Stomach (tissue), 9 donors: ENCODE results near the gene MARS2. TPM values are rescaled to one million over a fixed set of nuclear protein-coding genes. Genes with fewer than 3 reads are reported as not detected.
A peak's percentile ranks its signal among the peaks of the same experiment; 100 is the strongest.
"Not testable (repeated sequence)": the region's sequence is repeated elsewhere in the genome, so short reads cannot be mapped to it uniquely, and the experiment has no call there.

ENCODE experiments used
- DNase-seq, 2 donors: peaks; one replicate each; pipeline versions ENCODE4 v3.0.0 to v3.0.0-alpha.2; 2013 to 2019
- H3K27ac ChIP-seq, 5 donors: fragments of 200-600 bp in 4 of 5; sonication (generic) in 4 of 5; one replicate each; pipeline ENCODE4 v1.5.1; 2013 to 2019; ENCODE audit warnings: mild to moderate bottlenecking in 1 of 5, moderate library complexity in 1 of 5
- H3K27me3 ChIP-seq, 3 donors: fragments of 200-600 bp; sonication (generic); one replicate each; pipeline ENCODE4 v1.5.1; 2017 to 2019; ENCODE audit warnings: mixed run types in 1 of 3
- H3K36me3 ChIP-seq, 4 donors: fragments of 200-600 bp; sonication (generic); 1 replicate in 3 of 4; 2 replicates in 1 of 4; pipeline ENCODE4 v1.5.1; 2016 to 2019
- H3K4me1 ChIP-seq, 4 donors: fragments of 200-600 bp; sonication (generic); one replicate each; pipeline ENCODE4 v1.5.1; 2016 to 2019
- H3K4me3 ChIP-seq, 4 donors: fragments of 200-600 bp; sonication (generic) in 3 of 4; one replicate each; pipeline ENCODE4 v1.5.1; 2016 to 2019; ENCODE audit warnings: mild to moderate bottlenecking in 1 of 4
- H3K9me3 ChIP-seq, 4 donors: fragments of 200-600 bp; sonication (generic); one replicate each; pipeline ENCODE4 v1.5.1; 2016 to 2019
- CTCF ChIP-seq, 7 experiments: fragments of 450-650 bp in 4 of 7; fragments of 200-600 bp in 3 of 7; sonication (generic) in 3 of 7; IDR thresholded peaks; one replicate each; pipeline ENCODE4 v1.5.1; 2016 to 2019; ENCODE audit warnings: antibody characterized with exemption in 7 of 7, control low read depth in 2 of 7, mild to moderate bottlenecking in 1 of 7
- EP300 ChIP-seq: sonication (generic); formaldehyde crosslinking; IDR thresholded peaks from one replicate; pipeline ENCODE4 v1.6.1; 2017; ENCODE audit warnings: antibody characterized with exemption
- POLR2A ChIP-seq, 4 donors: fragments of 450-650 bp; IDR thresholded peaks; one replicate each; pipeline ENCODE4 v1.6.1; 2016; ENCODE audit warnings: antibody characterized with exemption in 4 of 4, control low read depth in 2 of 4, mild to moderate bottlenecking in 1 of 4, moderate library complexity in 1 of 4
- POLR2AphosphoS5 ChIP-seq, 3 donors: sonication (generic); formaldehyde crosslinking; IDR thresholded peaks; one replicate each; pipeline ENCODE4 v1.6.1; 2016; ENCODE audit warnings: antibody characterized with exemption in 3 of 3
- WGBS, 5 donors: extraction: QIAGEN DNeasy Blood & Tissue Kit in 3 of 5; methylation state at CpG; one replicate each; pipeline versions ENCODE4 v1.1.5 to v1.1.7; 2013 to 2018; 5-methylcytosine and 5-hydroxymethylcytosine counted together
- intact Hi-C: fragments of 100-400 bp; cut with DNase I; formaldehyde crosslinking; loops from one replicate; pipeline ENCODE4 v1.15.1; 2023; ENCODE audit warnings: low total_unique reads
- polyA plus RNA-seq, 3 donors: library from polyadenylated mRNA; stranded (reverse); fragments of 200-250 nt; gene quantifications; one replicate each; pipeline ENCODE4 v1.2.3, GENCODE V29; 2013
- total RNA-seq, 5 donors: library from RNA; depleted of rRNA; stranded (reverse); fragments of >200 nt; gene quantifications; one replicate each; pipeline versions ENCODE4 v1.1.0 to v1.2.3, GENCODE V29; 2014 to 2016
- donor health status: healthy with polysubstance abuse.
- donor health status: Bipolar disorder and iron deficiency.
- donor health status: healthy.

MARS2 gene
- total and polyA plus RNA-seq, 8 donors: 0.58 to 14.8 (median 4.2) TPM

DNA sequence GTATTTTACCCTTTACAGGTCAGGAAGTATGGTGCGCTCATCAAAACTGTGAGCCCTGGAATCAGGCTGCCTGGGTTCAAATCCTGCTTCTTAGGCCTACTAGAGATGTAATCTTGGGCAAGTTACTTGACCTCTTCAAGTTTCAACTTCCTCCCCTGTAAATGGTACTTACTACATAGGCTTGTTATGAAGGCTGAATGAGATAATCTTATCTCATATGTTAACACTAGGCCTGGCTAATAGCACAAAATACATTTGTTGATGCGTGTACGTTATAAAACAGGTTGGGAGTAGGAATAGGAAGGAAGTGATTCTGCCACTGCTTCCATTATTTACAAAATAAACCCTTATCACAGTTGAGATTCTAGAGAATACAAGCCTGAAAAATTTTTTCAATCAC is 28.1 kb upstream of the MARS2 start:
- Histone ChIP-seq H3K36me3 (no peaks in the 10 kb centered on the region), H3K27me3 (no peaks in the 10 kb centered on the region), H3K4me1 (peaks cover 0 to 14% (median 2%) of the 10 kb centered on the region in 4 donors), H3K27ac (peak overlapping the region in 1 of 5 donors; percentile 66), H3K4me3 (no peak overlapping the region), H3K9me3 (no peaks in the 10 kb centered on the region)
- no peak for DNase-seq
- 43 to 65% (median 59%) methylated on average over 3 of the region's 3 CpGs for WGBS, 5 donors
- TF ChIP-seq POLR2AphosphoS5 (IDR thresholded peaks at IDR 0.05) (no peak), CTCF (IDR thresholded peaks at IDR 0.05) (no peak), EP300 (no peak), POLR2A (IDR thresholded peaks at IDR 0.05) (no peak)
- intact Hi-C loops: no loop called here

DNA sequence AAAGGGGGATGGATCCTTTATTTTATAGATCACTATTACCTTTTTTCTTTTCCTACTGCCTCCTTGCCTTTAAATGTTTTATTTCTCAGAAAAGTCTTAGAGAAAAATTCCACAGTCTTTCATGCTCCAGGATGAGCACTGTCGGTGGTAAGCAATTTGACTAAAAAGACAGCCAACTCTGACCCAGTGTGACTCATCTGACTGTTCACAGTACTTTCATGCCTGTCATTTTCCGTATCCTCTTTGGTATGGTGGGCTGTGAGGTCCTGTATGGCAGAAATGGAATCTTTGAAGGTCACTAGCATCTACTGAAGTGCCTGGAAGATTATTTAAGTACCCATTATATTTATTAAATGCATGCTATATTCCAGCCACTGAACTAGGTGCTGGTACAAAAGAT is 27.7 kb upstream of the MARS2 start:
- Histone ChIP-seq H3K27ac (no peak overlapping the region), H3K4me3 (no peak overlapping the region)

GRCh38 chr2:197695206-197695605 is 10.0 kb upstream of the MARS2 start:
- 92 to 97% (median 96%) methylated on average over 4 of the region's 6 CpGs for WGBS, 5 donors
- H3K27me3 ChIP-seq, H3K9me3 ChIP-seq, H3K27ac ChIP-seq, H3K36me3 ChIP-seq, H3K4me3 ChIP-seq, intact Hi-C loops, H3K4me1 ChIP-seq, DNase-seq: not testable (repeated sequence)

More for the DNA sequence above, 27.7 kb upstream of the MARS2 start:
- no peaks in the 10 kb centered on the region for H3K27me3 ChIP-seq
- no peaks in the 10 kb centered on the region for H3K36me3 ChIP-seq
- peaks cover 0 to 14% (median 2%) of the 10 kb centered on the region in 4 donors for H3K4me1 ChIP-seq
- H3K9me3 ChIP-seq: no peaks in the 10 kb centered on the region
- TF ChIP-seq POLR2A (IDR thresholded peaks at IDR 0.05) (no peak), EP300 (no peak), POLR2AphosphoS5 (IDR thresholded peaks at IDR 0.05) (no peak), CTCF (IDR thresholded peaks at IDR 0.05) (no peak)
- no peak for DNase-seq
- intact Hi-C loops: no loop called here
- WGBS, 5 donors: 55 to 73% (median 62%) methylated on average over 2 of the region's 2 CpGs

DNA sequence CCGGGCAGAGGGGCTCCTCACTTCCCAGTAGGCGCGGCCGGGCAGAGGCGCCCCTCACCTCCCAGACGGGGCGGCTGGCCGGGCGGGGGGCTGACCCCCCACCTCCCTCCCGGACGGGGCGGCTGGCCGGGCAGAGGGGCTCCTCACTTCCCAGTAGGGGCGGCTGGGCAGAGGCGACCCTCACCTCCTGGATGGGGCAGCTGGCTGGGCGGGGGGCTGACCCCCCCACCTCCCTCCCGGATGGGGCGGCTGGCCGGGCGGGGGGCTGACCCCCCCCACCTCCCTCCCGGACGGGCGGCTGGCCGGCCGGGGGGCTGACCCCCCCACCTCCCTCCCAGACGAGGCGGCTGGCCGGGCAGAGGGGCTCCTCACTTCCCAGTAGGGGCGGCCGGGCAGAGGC is 9.2 kb upstream of the MARS2 start:
- H3K9me3 ChIP-seq, H3K36me3 ChIP-seq, intact Hi-C loops, H3K27ac ChIP-seq, DNase-seq, H3K27me3 ChIP-seq, H3K4me1 ChIP-seq, H3K4me3 ChIP-seq: not testable (repeated sequence)
- 86 to 99% (median 97%) methylated on average over 8 to 20 of the region's 30 CpGs for WGBS, 5 donors

DNA sequence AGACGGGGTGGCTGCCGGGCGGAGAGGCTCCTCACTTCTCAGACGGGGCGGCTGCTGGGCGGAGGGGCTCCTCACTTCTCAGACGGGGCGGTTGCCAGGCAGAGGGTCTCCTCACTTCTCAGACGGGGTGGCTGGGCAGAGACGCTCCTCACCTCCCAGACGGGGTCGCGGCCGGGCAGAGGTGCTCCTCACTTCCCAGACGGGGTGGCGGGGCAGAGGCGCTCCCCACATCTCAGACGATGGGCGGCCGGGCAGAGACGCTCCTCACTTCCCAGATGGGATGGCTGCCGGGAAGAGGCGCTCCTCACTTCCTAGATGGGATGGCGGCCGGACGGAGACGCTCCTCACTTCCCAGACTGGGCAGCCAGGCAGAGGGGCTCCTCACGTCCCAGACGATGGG is 8.6 kb upstream of the MARS2 start:
- H3K4me3 ChIP-seq, H3K27ac ChIP-seq, intact Hi-C loops, H3K9me3 ChIP-seq, H3K36me3 ChIP-seq, DNase-seq, H3K27me3 ChIP-seq, H3K4me1 ChIP-seq: not testable (repeated sequence)
- WGBS, 5 donors: 96 to 99% (median 98%) methylated on average over 8 to 21 of the region's 29 CpGs; no CpG with 5 or more reads in 1 of the 5 donors

DNA sequence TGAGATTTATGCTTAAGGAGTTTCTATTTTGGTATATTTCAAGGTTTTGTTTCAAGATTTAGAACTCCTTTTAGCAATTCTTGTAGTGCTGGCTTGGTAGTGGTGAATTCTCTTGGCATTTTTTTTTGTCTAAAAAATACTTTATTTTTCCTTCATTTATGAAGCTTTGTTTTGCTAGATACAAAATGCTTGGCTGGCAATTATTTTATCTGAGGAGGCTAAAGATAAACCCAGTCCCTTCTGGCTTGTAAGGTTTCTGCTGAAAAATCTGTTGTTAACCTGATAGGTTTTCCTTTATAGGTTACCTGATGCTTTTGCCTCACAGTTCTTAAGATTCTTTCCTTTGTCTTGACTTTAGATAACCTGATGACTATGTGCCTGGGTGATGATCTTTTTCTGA is 5.4 kb upstream of the MARS2 start:
- H3K27me3 ChIP-seq, H3K4me1 ChIP-seq, H3K27ac ChIP-seq, DNase-seq, H3K36me3 ChIP-seq, H3K9me3 ChIP-seq, intact Hi-C loops, H3K4me3 ChIP-seq: not testable (repeated sequence)

- intact Hi-C loops: no loop called here
- 72 to 86% (median 82%) methylated on average over 3 of the region's 3 CpGs for WGBS, 5 donors
Measured at GRCh38 chr2:197700960-197701359, 4.2 kb upstream of the MARS2 start.

More at GRCh38 chr2:197700960-197701359, 4.2 kb upstream of the MARS2 start:
- H3K9me3 ChIP-seq: no peaks in the 10 kb centered on the region
- H3K4me3 ChIP-seq: no peak overlapping the region
- TF ChIP-seq POLR2AphosphoS5 (IDR thresholded peaks at IDR 0.05) (no peak), EP300 (no peak), CTCF (IDR thresholded peaks at IDR 0.05) (no peak), POLR2A (IDR thresholded peaks at IDR 0.05) (no peak)
- no peaks in the 10 kb centered on the region for H3K27me3 ChIP-seq
- no peak overlapping the region for H3K27ac ChIP-seq
- no peak for DNase-seq
- no peaks in the 10 kb centered on the region for H3K36me3 ChIP-seq
- H3K4me1 ChIP-seq: peaks cover under 1 to 9% (median 4%) of the 10 kb centered on the region in 4 donors
